KMS-11 (cell line): ENCODE measurements around the gene BCL2L13.

Source experiments
- H2AFZ ChIP-seq: fragments of 200-600 bp; sonication (generic); 2 replicates; pipeline ENCODE4 v1.6.1; 2016; ENCODE audit warnings: antibody characterized with exemption, mixed run types, low read depth
- H3K27ac ChIP-seq: fragments of 200-600 bp; sonication (generic); 2 replicates; pipeline ENCODE4 v1.6.1; 2016; ENCODE audit warnings: mild to moderate bottlenecking, mixed run types
- H3K27me3 ChIP-seq: fragments of 200-600 bp; sonication (generic); 2 replicates; pipeline ENCODE4 v1.6.1; 2017; ENCODE audit warnings: mild to moderate bottlenecking, low read depth, mixed run types, moderate library complexity; ENCODE audit not compliant: insufficient read depth
- H3K36me3 ChIP-seq: fragments of 200-600 bp; sonication (generic); 2 replicates; pipeline ENCODE4 v1.6.1; 2017; ENCODE audit warnings: mild to moderate bottlenecking, mixed run types; ENCODE audit not compliant: insufficient read depth
- H3K4me1 ChIP-seq: fragments of 200-600 bp; sonication (generic); 2 replicates; pipeline ENCODE4 v1.6.1; 2016; ENCODE audit warnings: mild to moderate bottlenecking, low read depth, mixed run types; ENCODE audit not compliant: poor library complexity, severe bottlenecking
- H3K4me2 ChIP-seq: fragments of 200-600 bp; sonication (generic); 2 replicates; pipeline ENCODE4 v1.7.0; 2016; ENCODE audit warnings: mild to moderate bottlenecking, mixed run types
- H3K4me3 ChIP-seq: fragments of 200-600 bp; sonication (generic); IDR thresholded peaks from 2 replicates; pipeline ENCODE4 v1.6.1; 2017; ENCODE audit warnings: low read depth, low read length, mixed read lengths; ENCODE audit not compliant: insufficient read depth
- H3K79me2 ChIP-seq: fragments of 200-600 bp; sonication (generic); 2 replicates; pipeline ENCODE4 v1.6.1; 2016; ENCODE audit warnings: low read depth, mixed run types; ENCODE audit not compliant: insufficient read depth
- H3K9ac ChIP-seq: fragments of 200-600 bp; sonication (generic); 2 replicates; pipeline ENCODE4 v1.6.1; 2016; ENCODE audit warnings: mild to moderate bottlenecking, mixed run types
- H4K20me1 ChIP-seq: fragments of 200-600 bp; sonication (generic); 2 replicates; pipeline ENCODE4 v1.6.1; 2016; ENCODE audit warnings: mild to moderate bottlenecking, mixed run types; ENCODE audit not compliant: insufficient read depth
- CTCF ChIP-seq: fragments of 200-600 bp; sonication (generic); conservative IDR thresholded peaks from 2 replicates; pipeline ENCODE4 v1.6.1; 2017; ENCODE audit warnings: low read depth, mild to moderate bottlenecking, antibody characterized with exemption, low read length, moderate library complexity, mixed read lengths

BCL2L13 gene

DNA sequence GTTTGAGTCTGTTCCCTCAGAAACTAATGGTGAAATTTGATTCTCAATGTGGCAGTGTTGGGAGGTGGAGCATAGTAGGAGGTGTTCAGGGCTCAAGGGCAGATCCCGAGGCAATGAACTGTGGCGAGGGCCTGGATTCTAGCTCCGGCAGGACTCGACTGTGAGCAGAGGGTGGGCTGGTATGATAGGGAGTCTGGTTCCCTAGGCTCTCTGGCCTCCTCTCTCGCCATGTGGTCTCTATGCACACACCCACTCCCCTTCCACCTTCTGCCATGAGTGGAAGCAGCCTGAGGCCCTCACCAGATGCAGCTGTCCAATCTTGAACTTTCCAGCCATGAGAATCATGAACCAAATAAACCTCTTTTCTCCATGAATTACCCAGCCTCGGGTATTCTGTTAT, 42.3 kb upstream of the BCL2L13 start:
- H3K79me2 ChIP-seq, result no peaks in the 10 kb centered on the region
- no peak overlapping the region for H3K4me3 ChIP-seq
- H3K4me2 ChIP-seq, result no peak overlapping the region
- no peak for TF ChIP-seq CTCF
- H3K36me3 ChIP-seq, result peaks cover 17% of the 10 kb centered on the region; the same call in 1 of the 2 replicates
- no peak overlapping the region for H2AFZ ChIP-seq
- no peaks in the 10 kb centered on the region for H4K20me1 ChIP-seq
- no peak overlapping the region for H3K27ac ChIP-seq
- H3K9ac ChIP-seq, result no peak overlapping the region
- no peaks in the 10 kb centered on the region for H3K4me1 ChIP-seq
- no peaks in the 10 kb centered on the region for H3K27me3 ChIP-seq

GRCh38 chr22:17597217-17597616, 41.3 kb upstream of the BCL2L13 start:
- no peak overlapping the region for H2AFZ ChIP-seq
- peaks cover 17% of the 10 kb centered on the region; the same call in 1 of the 2 replicates for H3K36me3 ChIP-seq
- no peak overlapping the region for H3K4me3 ChIP-seq
- no peaks in the 10 kb centered on the region for H3K4me1 ChIP-seq
- no peaks in the 10 kb centered on the region for H3K27me3 ChIP-seq
- no peak for TF ChIP-seq CTCF
- no peak overlapping the region for H3K9ac ChIP-seq
- H4K20me1 ChIP-seq, result no peaks in the 10 kb centered on the region
- H3K4me2 ChIP-seq, result no peak overlapping the region
- no peak overlapping the region for H3K27ac ChIP-seq
- H3K79me2 ChIP-seq, result no peaks in the 10 kb centered on the region

- Histone ChIP-seq H3K4me1 (no peaks in the 10 kb centered on the region), H3K79me2 (no peaks in the 10 kb centered on the region), H4K20me1 (no peaks in the 10 kb centered on the region), H3K9ac (no peak overlapping the region), H3K4me3 (no peak overlapping the region), H3K27me3 (no peaks in the 10 kb centered on the region), H3K36me3 (peaks cover 17% of the 10 kb centered on the region; the same call in 1 of the 2 replicates), H3K27ac (no peak overlapping the region), H2AFZ (no peak overlapping the region), H3K4me2 (no peak overlapping the region)
- TF ChIP-seq CTCF, result no peak
Measured at GRCh38 chr22:17598318-17598717, 40.2 kb upstream of the BCL2L13 start.

GRCh38 chr22:17601031-17601430, 37.5 kb upstream of the BCL2L13 start:
- TF ChIP-seq CTCF, result no peak
- no peaks in the 10 kb centered on the region for H3K27me3 ChIP-seq
- no peak overlapping the region for H3K4me3 ChIP-seq
- H3K4me1 ChIP-seq, result no peaks in the 10 kb centered on the region
- H4K20me1 ChIP-seq, result no peaks in the 10 kb centered on the region
- peaks cover 5% of the 10 kb centered on the region; the same call in 1 of the 2 replicates for H3K79me2 ChIP-seq
- H3K9ac ChIP-seq, result no peak overlapping the region
- H2AFZ ChIP-seq, result no peak overlapping the region
- no peak overlapping the region for H3K27ac ChIP-seq
- peaks cover 17% of the 10 kb centered on the region; the same call in 1 of the 2 replicates for H3K36me3 ChIP-seq
- no peak overlapping the region for H3K4me2 ChIP-seq
